GM12874 (cell line): ENCODE measurements around the gene SKI.

Experiments
- TF ChIP-seq, protein P1 (sequence below): IDR thresholded peaks from 2 replicates; pipeline ENCODE4 v1.5.1; 2011; ENCODE audit warnings: low read depth, mild to moderate bottlenecking, control low read depth, low read length, moderate library complexity; ENCODE audit not compliant: insufficient read depth

Gene SKI

DNA sequence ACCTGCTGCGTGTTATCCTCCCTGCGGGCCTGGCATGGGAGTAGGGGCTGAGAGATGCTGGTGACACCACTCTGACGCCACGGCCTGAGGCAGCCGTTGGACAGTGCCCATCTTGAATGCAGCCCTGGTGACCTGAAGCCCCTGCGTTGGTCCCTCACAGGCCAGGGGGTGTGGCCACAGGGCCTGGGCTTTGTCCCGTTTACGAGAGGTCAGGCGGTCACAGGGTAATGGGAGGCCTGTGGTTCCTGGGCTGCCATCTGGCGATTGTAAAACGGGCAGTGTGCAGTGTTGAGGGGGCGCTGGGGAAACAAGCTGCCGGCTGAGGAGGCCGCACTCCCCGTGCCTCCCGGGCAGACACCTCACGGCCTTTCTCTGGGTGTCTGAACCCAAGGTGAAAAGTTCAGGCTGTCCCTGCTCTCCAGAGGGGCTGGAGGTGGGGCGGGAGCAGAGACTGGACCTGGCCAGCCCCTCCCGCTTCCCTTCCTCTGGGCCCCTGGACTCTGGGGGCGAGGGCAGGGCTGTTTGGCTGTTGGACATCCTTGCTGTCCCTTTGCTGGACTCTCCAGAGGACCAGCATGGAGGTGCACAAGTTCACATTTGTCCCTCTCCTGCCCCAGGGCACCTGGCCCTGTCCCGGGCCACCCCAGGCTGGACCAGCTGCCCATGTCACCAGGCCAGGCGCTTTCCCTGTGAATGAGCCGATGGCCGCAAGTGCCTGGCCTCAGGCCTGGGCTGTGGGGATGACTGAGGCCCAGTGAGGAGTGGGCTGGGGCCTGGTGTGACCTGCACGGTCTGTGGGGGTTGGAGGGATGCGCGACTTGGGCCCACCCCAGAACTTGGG lies 42.4 kb downstream of the SKI start:
- TF ChIP-seq, protein P1, sequence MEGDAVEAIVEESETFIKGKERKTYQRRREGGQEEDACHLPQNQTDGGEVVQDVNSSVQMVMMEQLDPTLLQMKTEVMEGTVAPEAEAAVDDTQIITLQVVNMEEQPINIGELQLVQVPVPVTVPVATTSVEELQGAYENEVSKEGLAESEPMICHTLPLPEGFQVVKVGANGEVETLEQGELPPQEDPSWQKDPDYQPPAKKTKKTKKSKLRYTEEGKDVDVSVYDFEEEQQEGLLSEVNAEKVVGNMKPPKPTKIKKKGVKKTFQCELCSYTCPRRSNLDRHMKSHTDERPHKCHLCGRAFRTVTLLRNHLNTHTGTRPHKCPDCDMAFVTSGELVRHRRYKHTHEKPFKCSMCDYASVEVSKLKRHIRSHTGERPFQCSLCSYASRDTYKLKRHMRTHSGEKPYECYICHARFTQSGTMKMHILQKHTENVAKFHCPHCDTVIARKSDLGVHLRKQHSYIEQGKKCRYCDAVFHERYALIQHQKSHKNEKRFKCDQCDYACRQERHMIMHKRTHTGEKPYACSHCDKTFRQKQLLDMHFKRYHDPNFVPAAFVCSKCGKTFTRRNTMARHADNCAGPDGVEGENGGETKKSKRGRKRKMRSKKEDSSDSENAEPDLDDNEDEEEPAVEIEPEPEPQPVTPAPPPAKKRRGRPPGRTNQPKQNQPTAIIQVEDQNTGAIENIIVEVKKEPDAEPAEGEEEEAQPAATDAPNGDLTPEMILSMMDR: no peak

DNA sequence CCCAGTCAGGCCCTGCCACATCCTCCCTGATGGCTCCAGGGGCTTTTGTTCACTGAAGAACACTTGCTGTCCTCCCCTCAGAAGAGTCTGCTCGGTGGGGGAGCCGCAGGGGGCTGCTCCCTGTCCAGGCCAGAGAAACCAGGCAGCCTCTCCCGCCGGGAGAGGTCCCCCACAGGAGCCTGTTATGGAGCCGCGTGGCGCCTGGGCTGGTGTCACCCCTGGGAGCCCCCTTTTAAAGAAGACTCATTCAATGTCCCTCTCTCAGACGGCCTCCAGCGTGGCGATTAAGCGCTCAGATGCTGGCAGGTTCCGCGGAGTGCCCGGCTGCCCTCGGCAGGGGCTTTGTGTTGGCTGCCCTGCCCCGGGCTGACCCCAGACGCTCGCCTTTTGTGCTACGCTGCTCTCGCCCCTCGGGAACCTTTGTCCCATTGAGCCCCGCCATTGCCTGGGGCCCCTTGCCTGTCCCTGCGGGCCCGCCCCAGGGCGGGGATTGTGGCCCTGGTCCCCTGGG lies 43.1 kb downstream of the SKI start:
- TF ChIP-seq, protein P1: no peak

DNA sequence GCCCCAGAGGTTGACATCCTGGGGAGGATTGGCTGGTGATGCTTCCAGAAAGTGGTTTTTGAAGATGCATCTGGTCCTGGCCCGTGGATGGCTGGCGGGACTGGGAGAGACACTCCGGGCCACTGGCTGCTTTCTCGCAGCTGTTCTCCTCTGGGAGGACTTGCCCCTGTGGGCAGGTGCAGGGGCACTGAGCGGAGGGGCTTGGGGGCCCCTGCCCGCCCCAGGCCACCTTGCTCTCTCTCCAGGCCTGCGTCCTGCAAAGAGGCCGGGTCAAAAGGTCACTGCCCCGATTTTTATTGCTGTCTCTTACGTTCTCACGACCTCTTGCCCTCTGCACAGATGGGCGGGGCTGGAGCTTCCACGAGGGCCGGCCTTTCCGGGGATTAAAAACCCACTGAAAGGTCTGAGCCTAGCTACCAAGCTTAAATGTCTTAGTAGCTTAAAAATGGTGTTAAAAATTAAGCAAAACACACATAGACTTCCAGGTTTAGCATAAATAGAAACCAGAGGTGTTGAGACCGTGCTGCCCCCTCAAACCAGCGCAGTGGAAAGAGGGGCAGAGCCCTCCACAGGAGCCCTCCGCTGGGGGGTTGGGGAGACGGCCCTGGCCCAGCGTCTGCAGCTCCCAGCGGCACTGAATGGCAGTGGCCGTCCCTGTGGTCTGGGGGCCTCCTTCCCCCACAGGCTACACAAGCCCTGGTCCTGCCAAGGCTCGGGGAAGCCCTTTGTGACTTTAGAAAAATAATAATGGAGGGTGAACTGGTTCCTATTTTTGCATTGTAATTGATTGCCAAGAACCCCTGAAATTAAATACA lies 43.9 kb downstream of the SKI start:
- TF ChIP-seq, protein P1: no peak

DNA sequence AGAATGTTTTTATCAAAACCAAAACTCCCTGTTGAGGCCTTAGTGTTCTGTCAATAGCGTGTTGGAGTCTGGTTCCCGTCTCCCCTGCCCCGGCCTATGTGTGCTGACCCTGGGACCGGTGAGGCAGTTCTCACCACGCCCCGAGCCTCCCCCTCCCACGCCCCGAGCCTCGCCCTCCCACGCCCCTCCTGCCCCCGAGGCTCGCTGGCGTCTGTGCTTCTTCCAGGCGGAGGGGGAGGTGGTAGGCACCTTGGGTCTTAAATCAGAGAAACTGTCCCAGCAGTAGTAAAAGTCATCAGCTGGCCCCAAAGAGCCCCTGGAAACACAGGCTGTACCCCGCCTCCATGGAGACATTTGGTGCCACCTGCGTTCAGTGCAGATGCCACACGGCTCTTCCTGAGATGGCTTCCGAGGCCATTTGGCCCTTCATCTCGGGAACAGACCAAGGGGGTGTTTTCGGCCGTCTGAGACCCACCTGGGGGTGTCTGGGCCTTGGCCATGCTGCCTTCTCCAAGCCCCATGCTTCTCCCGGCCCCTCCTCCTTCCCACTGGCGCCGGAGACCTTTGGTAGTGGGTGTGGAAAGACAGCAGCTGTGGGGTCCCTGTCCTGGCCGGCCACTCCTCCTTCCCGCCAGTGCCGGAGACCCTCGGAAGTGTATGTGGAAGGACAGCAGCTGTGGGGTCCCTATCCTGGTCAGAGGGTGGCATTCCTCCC lies 44.7 kb downstream of the SKI start:
- TF ChIP-seq, protein P1: no peak

DNA sequence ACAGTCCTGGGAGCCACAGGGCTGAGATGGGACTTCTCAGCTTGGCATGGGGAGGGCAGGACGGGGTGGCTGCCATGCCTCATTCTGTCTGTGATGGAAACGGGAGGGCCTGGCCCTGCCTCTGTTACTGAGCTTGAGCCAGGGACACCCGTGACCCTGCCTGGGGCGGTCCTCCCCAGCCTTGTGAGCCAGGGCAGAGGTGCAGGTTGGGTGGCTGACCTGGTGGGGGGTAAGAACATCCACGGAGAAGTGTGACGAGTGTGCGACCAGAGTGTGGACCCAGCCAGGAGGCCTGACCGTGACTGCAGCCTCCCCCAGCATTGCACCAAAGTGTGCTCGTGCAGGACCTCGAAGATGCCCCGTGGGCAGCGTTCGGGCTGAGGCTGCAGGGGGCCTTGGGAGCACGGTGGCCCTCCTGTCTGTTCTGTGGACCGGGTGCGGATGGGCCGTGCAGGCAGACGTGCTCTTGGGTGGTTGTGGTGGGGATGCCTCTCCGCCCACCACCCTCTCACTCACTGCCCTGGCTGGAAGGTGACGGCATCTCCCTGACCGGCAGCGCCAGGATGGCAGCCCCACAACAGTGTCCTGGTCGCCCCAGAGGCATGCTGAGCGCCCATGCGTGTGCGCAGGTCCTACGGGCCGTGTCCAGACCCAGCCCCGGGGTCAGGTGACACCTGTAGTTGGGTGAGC lies 45.4 kb downstream of the SKI start:
- TF ChIP-seq, protein P1: no peak

DNA sequence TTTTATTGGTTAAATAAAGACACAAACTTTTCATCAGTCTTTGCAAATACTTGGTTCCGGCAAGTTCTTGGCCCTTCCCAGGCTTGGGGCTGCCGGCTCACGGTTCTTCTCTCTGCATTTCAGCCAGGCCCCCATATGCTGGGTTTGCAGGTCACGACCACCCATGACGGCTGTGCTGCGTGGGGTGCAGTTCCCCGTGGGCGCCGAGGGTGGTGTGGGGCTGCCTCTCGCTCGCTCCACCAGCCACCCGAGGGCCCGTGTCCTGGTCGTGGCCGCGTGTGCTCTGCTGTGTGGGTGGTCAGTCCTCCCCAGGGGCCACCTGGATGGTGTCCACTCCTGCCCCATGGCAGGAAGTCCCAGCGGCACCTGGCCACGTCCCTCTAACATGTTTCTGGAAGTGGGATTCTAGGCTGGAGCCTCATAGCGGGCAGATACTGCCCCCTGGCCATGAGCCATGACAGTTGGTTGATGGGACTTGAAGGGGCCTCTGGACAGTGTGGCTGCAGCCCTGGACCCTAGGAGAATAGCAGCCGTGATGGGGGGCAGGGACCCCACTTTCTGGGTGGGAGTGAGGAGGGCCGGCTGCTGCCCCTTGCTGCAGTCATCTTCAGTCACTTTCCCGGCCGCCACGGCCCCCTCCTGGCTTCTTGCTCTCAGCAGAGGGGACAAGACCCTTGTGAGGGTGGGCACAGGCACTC lies 46.3 kb downstream of the SKI start:
- TF ChIP-seq, protein P1: no peak
